Measurements from ENCODE around the gene ETDC.

DNA sequence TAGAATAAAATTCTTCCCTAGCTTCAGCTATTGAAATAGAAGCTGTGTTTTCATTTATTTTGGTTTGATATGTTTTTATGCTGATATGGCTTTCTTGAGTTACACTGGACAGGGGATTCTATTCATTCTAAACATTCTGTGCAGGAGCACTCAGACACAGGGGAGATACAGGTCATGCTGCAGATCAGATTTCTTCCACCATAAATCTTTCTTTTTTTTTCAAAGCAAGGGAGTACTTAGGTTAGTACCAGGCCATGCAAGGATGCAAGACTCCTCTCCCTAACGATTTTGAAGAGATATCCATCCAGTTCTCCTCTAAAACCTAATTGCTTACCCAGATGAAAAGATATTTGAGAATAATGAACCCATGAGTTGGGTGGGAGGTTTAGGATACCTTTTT is 21.4 kb downstream of the ETDC start:
- TF ChIP-seq, protein P1, sequence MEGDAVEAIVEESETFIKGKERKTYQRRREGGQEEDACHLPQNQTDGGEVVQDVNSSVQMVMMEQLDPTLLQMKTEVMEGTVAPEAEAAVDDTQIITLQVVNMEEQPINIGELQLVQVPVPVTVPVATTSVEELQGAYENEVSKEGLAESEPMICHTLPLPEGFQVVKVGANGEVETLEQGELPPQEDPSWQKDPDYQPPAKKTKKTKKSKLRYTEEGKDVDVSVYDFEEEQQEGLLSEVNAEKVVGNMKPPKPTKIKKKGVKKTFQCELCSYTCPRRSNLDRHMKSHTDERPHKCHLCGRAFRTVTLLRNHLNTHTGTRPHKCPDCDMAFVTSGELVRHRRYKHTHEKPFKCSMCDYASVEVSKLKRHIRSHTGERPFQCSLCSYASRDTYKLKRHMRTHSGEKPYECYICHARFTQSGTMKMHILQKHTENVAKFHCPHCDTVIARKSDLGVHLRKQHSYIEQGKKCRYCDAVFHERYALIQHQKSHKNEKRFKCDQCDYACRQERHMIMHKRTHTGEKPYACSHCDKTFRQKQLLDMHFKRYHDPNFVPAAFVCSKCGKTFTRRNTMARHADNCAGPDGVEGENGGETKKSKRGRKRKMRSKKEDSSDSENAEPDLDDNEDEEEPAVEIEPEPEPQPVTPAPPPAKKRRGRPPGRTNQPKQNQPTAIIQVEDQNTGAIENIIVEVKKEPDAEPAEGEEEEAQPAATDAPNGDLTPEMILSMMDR (conservative IDR thresholded peaks at IDR 0.05 in 1 of 2, IDR thresholded peaks at IDR 0.05 in 1 of 2; ENCODE audit: extremely low read depth in 1 of 2, insufficient read depth in 1 of 2, low read depth in 1 of 2, low read length in 2 of 2), result no peak
- no peak for TF ChIP-seq EZH2 (IDR thresholded peaks at IDR 0.05; ENCODE audit: borderline replicate concordance, low read length)

All from mammary epithelial cell (primary cell).